Measurements from ENCODE around the gene PARD3. TPM values are rescaled to one million over a fixed set of nuclear protein-coding genes. Genes with fewer than 3 reads are reported as not detected.

Gene PARD3
- total RNA-seq, 1 donor from 2014 or later: 58.7 TPM

DNA sequence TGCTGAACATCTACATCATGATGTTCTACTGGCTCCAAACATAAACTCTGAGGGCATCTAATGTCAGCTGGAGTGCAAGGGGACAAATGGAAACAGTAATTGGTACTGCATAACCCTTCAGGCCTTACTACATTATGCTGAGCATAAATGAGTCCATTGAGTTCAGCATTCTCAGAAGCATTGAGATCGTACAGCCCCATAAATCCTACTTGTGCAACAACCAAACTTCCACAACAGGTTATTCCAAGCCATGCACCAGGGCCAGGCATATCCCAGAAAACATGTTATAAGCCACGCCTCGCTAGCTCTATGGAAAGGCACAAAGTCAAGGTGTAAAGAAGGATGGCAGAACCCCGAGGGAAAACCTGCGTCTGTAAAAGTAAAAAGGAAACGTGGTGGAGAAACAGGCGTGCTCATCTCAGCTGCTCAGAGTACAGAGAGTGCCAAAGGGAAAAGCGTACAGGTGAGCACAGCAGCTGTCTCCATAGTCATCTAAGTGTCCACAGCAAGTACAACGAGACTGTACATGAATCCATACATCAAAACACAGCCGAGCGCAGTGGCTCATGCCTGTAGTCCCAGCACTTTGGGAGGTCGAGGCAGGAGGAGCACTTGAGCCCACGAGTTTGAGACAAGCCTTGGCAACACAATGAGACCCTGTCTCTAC, 124.6 kb downstream of the PARD3 start:
- Histone ChIP-seq H3K27me3 (no peaks in the 10 kb centered on the region), H3K4me1 (peaks cover 9% of the 10 kb centered on the region), H3K79me2 (ENCODE audit: low read depth) (peaks cover 79% of the 10 kb centered on the region), H3K27ac (no peak overlapping the region), H3K36me3 (no peaks in the 10 kb centered on the region), H3K4me2 (no peak overlapping the region), H3K4me3 (no peak overlapping the region), H4K20me1 (ENCODE audit: low read depth) (peaks cover 10% of the 10 kb centered on the region), H2AFZ (replicated peaks) (no peak overlapping the region), H3K9ac (no peak overlapping the region), H3F3A (ENCODE audit: low read depth) (peaks cover 8% of the 10 kb centered on the region), H3K9me3 (ENCODE audit: low read depth) (no peaks in the 10 kb centered on the region)
- Mint-ChIP-seq H3K4me3 (no peak overlapping the region), H3K9me3 (peaks cover 6% of the 10 kb centered on the region), H3K4me1 (peaks cover 10% of the 10 kb centered on the region), H3K27ac (no peak overlapping the region), H3K27me3 (ENCODE audit: insufficient read depth, low read depth) (peaks cover 4% of the 10 kb centered on the region), H3K36me3 (peaks cover 27% of the 10 kb centered on the region)
- TF ChIP-seq EZH2phosphoT487 (IDR thresholded peaks at IDR 0.05) (no peak), EZH2 (IDR thresholded peaks at IDR 0.05) (no peak)
- TF ChIP-seq, protein P1, sequence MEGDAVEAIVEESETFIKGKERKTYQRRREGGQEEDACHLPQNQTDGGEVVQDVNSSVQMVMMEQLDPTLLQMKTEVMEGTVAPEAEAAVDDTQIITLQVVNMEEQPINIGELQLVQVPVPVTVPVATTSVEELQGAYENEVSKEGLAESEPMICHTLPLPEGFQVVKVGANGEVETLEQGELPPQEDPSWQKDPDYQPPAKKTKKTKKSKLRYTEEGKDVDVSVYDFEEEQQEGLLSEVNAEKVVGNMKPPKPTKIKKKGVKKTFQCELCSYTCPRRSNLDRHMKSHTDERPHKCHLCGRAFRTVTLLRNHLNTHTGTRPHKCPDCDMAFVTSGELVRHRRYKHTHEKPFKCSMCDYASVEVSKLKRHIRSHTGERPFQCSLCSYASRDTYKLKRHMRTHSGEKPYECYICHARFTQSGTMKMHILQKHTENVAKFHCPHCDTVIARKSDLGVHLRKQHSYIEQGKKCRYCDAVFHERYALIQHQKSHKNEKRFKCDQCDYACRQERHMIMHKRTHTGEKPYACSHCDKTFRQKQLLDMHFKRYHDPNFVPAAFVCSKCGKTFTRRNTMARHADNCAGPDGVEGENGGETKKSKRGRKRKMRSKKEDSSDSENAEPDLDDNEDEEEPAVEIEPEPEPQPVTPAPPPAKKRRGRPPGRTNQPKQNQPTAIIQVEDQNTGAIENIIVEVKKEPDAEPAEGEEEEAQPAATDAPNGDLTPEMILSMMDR (IDR thresholded peaks at IDR 0.05): no peak
- DNase-seq (ENCODE audit: low spot score): no peak

DNA sequence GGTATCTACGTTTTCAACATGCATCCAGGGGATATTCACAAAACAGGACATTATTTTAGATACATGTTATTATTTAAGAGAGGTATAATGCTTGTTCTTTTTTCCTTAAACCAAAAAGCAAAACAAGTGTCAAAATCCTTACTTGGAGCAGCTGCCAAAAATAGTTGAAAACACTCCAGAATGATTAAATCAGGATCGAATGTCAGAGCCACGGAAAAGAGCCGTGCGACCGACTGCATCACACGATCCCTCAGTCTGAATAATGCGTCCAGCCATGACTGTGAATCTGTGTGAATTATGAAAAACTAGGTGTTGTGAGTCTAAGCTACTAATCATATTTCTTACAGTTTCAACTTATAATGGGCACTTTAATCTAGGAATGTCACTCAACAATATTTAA, 126.0 kb downstream of the PARD3 start:
- H3K4me2 ChIP-seq: no peak overlapping the region
- Mint-ChIP-seq H3K4me1 (peaks cover 13% of the 10 kb centered on the region), H3K9me3 (peaks cover 6% of the 10 kb centered on the region), H3K27me3 (ENCODE audit: insufficient read depth, low read depth) (peaks cover 4% of the 10 kb centered on the region), H3K4me3 (no peak overlapping the region), H3K36me3 (peaks cover 23% of the 10 kb centered on the region), H3K27ac (no peak overlapping the region)
- no peak overlapping the region for H2AFZ ChIP-seq (replicated peaks)
- DNase-seq (ENCODE audit: low spot score): no peak
- no peak overlapping the region for H3K4me3 ChIP-seq
- H3K36me3 ChIP-seq: no peaks in the 10 kb centered on the region
- peaks cover 14% of the 10 kb centered on the region for H4K20me1 ChIP-seq (ENCODE audit: low read depth)
- TF ChIP-seq, protein P1 (IDR thresholded peaks at IDR 0.05): no peak
- TF ChIP-seq EZH2phosphoT487 (IDR thresholded peaks at IDR 0.05) (no peak), EZH2 (IDR thresholded peaks at IDR 0.05) (no peak)
- peaks cover 9% of the 10 kb centered on the region for H3K4me1 ChIP-seq
- H3K9ac ChIP-seq: no peak overlapping the region
- no peaks in the 10 kb centered on the region for H3K9me3 ChIP-seq (ENCODE audit: low read depth)
- no peak overlapping the region for H3K27ac ChIP-seq
- no peaks in the 10 kb centered on the region for H3K27me3 ChIP-seq
- peaks cover 8% of the 10 kb centered on the region for H3F3A ChIP-seq (ENCODE audit: low read depth)
- H3K79me2 ChIP-seq (ENCODE audit: low read depth): peaks cover 92% of the 10 kb centered on the region

DNA sequence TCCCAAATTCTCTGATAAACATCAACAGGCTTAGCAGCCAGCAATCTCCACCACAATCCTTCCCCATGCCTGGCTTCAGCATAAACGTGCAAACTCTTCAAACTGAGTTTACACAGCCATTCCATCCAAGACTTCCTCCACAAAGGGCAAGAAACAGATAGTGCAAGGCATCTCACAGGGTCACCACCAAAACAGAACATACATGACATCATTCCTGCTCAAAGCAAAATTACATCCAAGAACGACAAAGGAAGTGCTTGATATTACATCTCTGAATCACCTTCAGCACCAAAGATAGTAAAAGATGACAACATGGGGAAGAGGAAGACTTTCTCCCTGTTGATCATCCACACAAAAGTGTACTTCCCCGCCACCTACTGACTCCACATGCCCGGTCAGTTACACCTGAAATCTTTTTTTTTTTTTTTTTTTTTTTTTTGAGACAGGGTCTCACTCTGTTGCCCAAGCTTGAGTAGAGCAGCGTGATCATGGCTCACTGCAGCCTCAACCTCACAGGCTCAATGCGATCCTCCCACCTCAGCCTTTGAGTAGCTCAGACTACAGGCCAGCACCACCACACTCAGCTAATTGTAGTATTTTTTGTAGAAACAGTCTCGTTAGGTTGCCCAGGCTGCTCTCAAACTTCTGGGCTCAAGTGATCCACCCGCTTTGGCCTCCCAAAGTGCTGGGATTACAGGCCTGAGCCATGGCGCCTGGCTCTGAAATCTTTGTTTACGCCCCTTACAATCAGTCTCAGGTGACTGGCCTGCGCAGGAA, 127.5 kb downstream of the PARD3 start:
- H3K4me3 Mint-ChIP-seq: no peak overlapping the region

More for the DNA sequence above, 127.5 kb downstream of the PARD3 start:
- Mint-ChIP-seq H3K27me3 (ENCODE audit: insufficient read depth, low read depth) (peaks cover 4% of the 10 kb centered on the region), H3K9me3 (peaks cover 3% of the 10 kb centered on the region), H3K36me3 (peaks cover 14% of the 10 kb centered on the region), H3K27ac (no peak overlapping the region), H3K4me1 (peaks cover 15% of the 10 kb centered on the region)
- no peak overlapping the region for H3K4me2 ChIP-seq
- no peaks in the 10 kb centered on the region for H3K27me3 ChIP-seq
- H3K9ac ChIP-seq: no peak overlapping the region
- H3K4me3 ChIP-seq: no peak overlapping the region
- H3K4me1 ChIP-seq: peaks cover 9% of the 10 kb centered on the region
- TF ChIP-seq EZH2phosphoT487 (IDR thresholded peaks at IDR 0.05): no peak
- no peak for TF ChIP-seq EZH2 (IDR thresholded peaks at IDR 0.05)
- TF ChIP-seq, protein P1 (IDR thresholded peaks at IDR 0.05): no peak
- H3K27ac ChIP-seq: peak overlapping the region; percentile 58
- peaks cover 8% of the 10 kb centered on the region for H3F3A ChIP-seq (ENCODE audit: low read depth)
- H3K9me3 ChIP-seq (ENCODE audit: low read depth): no peaks in the 10 kb centered on the region
- H4K20me1 ChIP-seq (ENCODE audit: low read depth): peaks cover 19% of the 10 kb centered on the region
- peaks cover 99% of the 10 kb centered on the region for H3K79me2 ChIP-seq (ENCODE audit: low read depth)
- H2AFZ ChIP-seq (replicated peaks): no peak overlapping the region
- no peaks in the 10 kb centered on the region for H3K36me3 ChIP-seq
- no peak for DNase-seq (ENCODE audit: low spot score)

Measured in neural progenitor cell (in vitro differentiated cells).